DMS 273 (cell line): ENCODE results near the gene CKAP2L.

Source experiments
- DNase-seq: peaks from one replicate; lab custom pipeline; 2025; ENCODE audit not compliant: unreplicated experiment; lab: John Stamatoyannopoulos, UW

CKAP2L gene

GRCh38 chr2:112793449-112793978 lies 29.1 kb upstream of the CKAP2L start:
- no peak for DNase-seq

GRCh38 chr2:112792419-112792818 lies 28.0 kb upstream of the CKAP2L start:
- no peak for DNase-seq

GRCh38 chr2:112791693-112792230 lies 27.4 kb upstream of the CKAP2L start:
- no peak for DNase-seq

GRCh38 chr2:112791019-112791418 lies 26.6 kb upstream of the CKAP2L start:
- DNase-seq = no peak

- no peak for DNase-seq
Measured at GRCh38 chr2:112790305-112790704, 25.9 kb upstream of the CKAP2L start.

GRCh38 chr2:112789186-112789585 lies 24.8 kb upstream of the CKAP2L start:
- no peak for DNase-seq

- DNase-seq = no peak
Measured at GRCh38 chr2:112788653-112789052, 24.2 kb upstream of the CKAP2L start.

GRCh38 chr2:112787729-112788393 lies 23.5 kb upstream of the CKAP2L start:
- no peak for DNase-seq

GRCh38 chr2:112787294-112787693 lies 22.9 kb upstream of the CKAP2L start:
- no peak for DNase-seq

- DNase-seq = no peak
Measured at GRCh38 chr2:112784199-112785189, 20.1 kb upstream of the CKAP2L start, which contains the start of gene IL1A. Gene IL1A, minus strand, starts transcription at chr2:112784493. Its CDS starts 723 bp downstream, at chr2:112783770.

GRCh38 chr2:112783187-112783714 lies 18.8 kb upstream of the CKAP2L start:
- DNase-seq = no peak

- no peak for DNase-seq
Measured at GRCh38 chr2:112782234-112782799, 17.9 kb upstream of the CKAP2L start.

GRCh38 chr2:112779598-112779997 lies 15.2 kb upstream of the CKAP2L start:
- DNase-seq = no peak

- no peak for DNase-seq
Measured at GRCh38 chr2:112777036-112777435, 12.6 kb upstream of the CKAP2L start.

- no peak for DNase-seq
Measured at GRCh38 chr2:112776113-112776512, 11.7 kb upstream of the CKAP2L start.

GRCh38 chr2:112774536-112775285 lies 10.3 kb upstream of the CKAP2L start:
- DNase-seq = no peak

- no peak for DNase-seq
Measured at GRCh38 chr2:112773556-112773955, 9.1 kb upstream of the CKAP2L start.

GRCh38 chr2:112772911-112773475 lies 8.6 kb upstream of the CKAP2L start:
- DNase-seq = no peak

- DNase-seq = no peak
Measured at GRCh38 chr2:112772322-112772721, 7.9 kb upstream of the CKAP2L start.

GRCh38 chr2:112768432-112768831 lies 4.0 kb upstream of the CKAP2L start:
- DNase-seq = no peak
